SJCRH30 (cell line): ENCODE measurements around the gene NPAS2. TPM values are rescaled to one million over a fixed set of nuclear protein-coding genes. Genes with fewer than 3 reads are reported as not detected.

Experiments
- DNase-seq, 2 experiments: peaks; one replicate each; pipeline ENCODE4 v3.0.0-alpha.2; 2015 to 2020
- H3K27ac ChIP-seq: fragments of 250-450 bp; sonication (Bioruptor Pico); 2 replicates; pipeline ENCODE4 v1.5.1; 2020; ENCODE audit warnings: mild to moderate bottlenecking, moderate library complexity
- H3K27me3 ChIP-seq: fragments of 250-450 bp; sonication (Bioruptor Pico); 2 replicates; pipeline ENCODE4 v1.5.1; 2020; ENCODE audit warnings: mild to moderate bottlenecking, moderate library complexity
- H3K36me3 ChIP-seq: fragments of 250-450 bp; sonication (Bioruptor Pico); 2 replicates; pipeline ENCODE4 v1.5.1; 2020; ENCODE audit warnings: mild to moderate bottlenecking, moderate library complexity
- H3K4me1 ChIP-seq: fragments of 250-450 bp; sonication (Bioruptor Pico); 2 replicates; pipeline ENCODE4 v1.5.1; 2020; ENCODE audit warnings: mild to moderate bottlenecking, moderate library complexity
- H3K4me3 ChIP-seq: fragments of 250-450 bp; sonication (Bioruptor Pico); 2 replicates; pipeline ENCODE4 v1.5.1; 2020; ENCODE audit warnings: mild to moderate bottlenecking, moderate library complexity
- H3K9me3 ChIP-seq: fragments of 250-450 bp; sonication (Bioruptor Pico); replicated peaks from 2 replicates; pipeline ENCODE4 v1.5.1; 2020; ENCODE audit warnings: mild to moderate bottlenecking, moderate library complexity
- total RNA-seq: library from RNA; depleted of rRNA; stranded (reverse); fragments of >200 nt; shearing (Covaris generic); gene quantifications from 2 replicates; pipeline ENCODE4 v1.2.3, GENCODE V29; 2014

NPAS2 gene
- total RNA-seq, 1 experiment from 2014 or later = 0.02 TPM

DNA sequence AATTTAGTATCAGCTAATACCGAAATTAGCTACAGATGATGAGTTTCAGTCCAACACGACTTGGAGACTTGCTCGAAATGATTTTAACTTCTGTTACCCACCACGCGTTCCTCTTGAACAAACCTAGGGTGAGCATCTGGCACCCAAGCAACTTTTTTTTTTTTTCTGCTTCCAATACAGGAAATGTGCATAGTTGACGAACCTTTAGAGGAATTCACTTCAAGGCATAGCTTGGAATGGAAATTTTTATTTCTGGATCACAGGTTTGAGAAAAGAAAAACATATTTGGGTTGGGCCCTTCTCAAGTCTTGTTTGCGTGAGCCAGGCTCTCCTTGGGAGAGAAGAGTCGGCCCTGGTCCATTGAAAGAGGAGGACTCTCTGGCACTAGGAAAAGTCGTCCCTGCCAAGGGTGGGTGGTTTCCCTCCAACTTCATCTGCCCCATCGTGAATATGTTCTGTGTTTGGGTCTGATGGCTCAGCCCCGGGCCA is 144.8 kb downstream of the NPAS2 start:
- H3K36me3 ChIP-seq = no peaks in the 10 kb centered on the region
- H3K27me3 ChIP-seq = no peaks in the 10 kb centered on the region
- DNase-seq = no peak
- H3K4me1 ChIP-seq = no peaks in the 10 kb centered on the region
- H3K27ac ChIP-seq = no peak overlapping the region
- H3K4me3 ChIP-seq = no peak overlapping the region
- no peaks in the 10 kb centered on the region for H3K9me3 ChIP-seq

DNA sequence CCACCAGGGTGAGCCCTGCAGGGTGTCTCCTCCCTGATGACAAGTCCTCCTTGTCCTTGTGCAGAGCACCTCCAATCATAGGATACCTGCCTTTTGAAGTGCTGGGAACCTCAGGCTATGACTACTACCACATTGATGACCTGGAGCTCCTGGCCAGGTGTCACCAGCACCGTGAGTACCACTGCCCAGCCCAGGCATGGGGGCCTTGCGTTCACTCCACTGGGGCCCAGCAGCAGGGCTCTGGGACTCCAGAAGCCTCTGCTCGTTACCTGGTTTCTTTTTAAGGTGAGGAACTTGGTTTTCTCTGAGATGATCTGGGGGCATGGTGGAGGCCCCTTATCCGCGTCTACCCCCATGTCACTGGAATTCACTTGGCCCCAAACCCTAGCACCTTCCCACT is 145.7 kb downstream of the NPAS2 start:
- no peak for DNase-seq
- H3K4me3 ChIP-seq = no peak overlapping the region
- H3K36me3 ChIP-seq = no peaks in the 10 kb centered on the region
- no peaks in the 10 kb centered on the region for H3K27me3 ChIP-seq
- no peaks in the 10 kb centered on the region for H3K9me3 ChIP-seq
- H3K27ac ChIP-seq = no peak overlapping the region
- H3K4me1 ChIP-seq = no peaks in the 10 kb centered on the region

DNA sequence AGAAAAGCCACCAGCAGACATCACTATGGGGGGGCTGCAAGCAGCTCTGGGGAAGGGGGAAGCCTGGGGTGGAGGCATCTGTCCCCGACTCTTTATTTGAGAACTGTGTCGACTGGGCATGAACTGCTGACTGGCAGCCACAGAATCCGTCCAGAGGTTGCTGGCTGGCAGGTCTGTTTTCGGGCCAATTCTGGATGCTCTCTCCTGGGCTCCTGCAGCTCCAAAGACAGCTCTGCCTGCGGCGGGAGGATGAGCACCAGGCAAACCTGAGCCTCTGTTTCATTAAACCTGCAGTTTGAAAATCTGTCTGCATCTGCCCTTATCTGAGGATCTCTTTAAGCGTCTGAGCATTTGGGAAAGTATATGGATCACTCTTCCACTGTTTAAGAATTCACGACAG is 147.8 kb downstream of the NPAS2 start:
- H3K27me3 ChIP-seq = no peaks in the 10 kb centered on the region
- no peaks in the 10 kb centered on the region for H3K36me3 ChIP-seq
- DNase-seq = no peak

DNA sequence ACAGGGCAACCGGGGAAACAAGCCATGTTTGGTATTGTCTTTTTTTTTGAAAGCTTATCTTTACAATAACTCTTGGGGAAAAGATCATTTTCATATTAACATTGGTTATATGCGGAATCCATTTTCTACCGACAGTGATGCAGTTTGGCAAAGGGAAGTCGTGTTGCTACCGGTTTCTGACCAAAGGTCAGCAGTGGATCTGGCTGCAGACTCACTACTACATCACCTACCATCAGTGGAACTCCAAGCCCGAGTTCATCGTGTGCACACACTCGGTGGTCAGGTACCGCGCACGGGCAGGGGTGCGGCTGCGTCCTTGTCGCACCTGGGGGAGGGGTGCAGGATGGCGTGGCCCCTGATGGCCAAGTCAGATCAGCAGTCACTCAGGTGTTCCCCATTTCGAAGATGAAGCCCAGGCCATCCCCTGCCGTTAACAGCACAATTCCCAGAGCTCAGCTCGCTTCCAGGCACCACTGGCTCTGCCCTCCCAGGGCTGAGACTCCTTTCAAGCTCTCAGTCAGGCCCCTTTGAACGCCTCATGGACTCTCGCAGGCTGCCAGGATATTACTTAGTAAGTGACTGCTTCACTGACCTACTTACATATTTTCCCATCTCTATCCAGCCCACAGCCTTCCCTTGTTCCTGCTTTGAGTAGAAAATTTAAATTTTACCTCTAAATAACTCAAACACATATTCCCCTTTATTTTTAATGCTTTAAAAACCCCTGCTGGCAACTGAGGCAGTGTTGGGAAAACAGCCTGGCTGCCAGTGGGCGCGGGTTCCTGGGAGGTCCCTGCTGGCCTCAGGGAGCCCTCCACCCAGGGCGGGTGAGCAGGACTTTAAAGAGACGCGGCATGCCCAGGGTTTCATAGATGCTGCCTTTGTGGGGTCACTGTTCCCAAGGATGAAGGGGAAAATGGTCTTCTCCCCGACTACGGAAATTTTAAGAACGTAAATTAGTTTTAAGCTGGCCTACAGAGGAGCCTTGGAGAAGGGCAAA is 148.5 kb downstream of the NPAS2 start:
- H3K36me3 ChIP-seq = no peaks in the 10 kb centered on the region
- DNase-seq = no peak
- H3K9me3 ChIP-seq = no peaks in the 10 kb centered on the region

More for the DNA sequence above, 147.8 kb downstream of the NPAS2 start:
- Histone ChIP-seq H3K9me3 (no peaks in the 10 kb centered on the region), H3K4me3 (no peak overlapping the region), H3K27ac (no peak overlapping the region), H3K4me1 (peaks cover 3% of the 10 kb centered on the region; the same call in 1 of the 2 replicates)

DNA sequence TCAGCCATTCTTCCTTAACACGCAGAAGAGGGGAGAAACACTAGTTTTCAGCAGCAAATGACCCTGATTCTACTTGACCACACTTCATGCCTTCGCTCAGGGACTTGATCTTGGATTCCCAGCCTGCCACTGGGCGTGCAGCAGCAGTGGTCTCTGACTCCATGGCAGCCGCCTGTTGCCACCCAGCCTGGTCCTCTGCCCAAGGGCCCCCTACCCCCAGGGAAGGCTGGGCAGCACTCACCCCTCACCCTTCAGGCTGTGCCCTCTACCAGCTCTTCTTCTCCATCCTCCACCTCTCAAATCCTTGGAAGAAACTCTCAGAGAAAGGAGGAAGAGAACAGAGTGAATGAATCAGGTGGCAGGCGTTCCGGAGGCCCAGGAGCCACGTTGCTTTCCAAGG is 150.1 kb downstream of the NPAS2 start:
- no peak overlapping the region for H3K4me3 ChIP-seq
- no peak for DNase-seq
- H3K27me3 ChIP-seq = no peaks in the 10 kb centered on the region
- H3K27ac ChIP-seq = no peak overlapping the region
- no peaks in the 10 kb centered on the region for H3K9me3 ChIP-seq
- H3K36me3 ChIP-seq = no peaks in the 10 kb centered on the region
- H3K4me1 ChIP-seq = peaks cover 3% of the 10 kb centered on the region; the same call in 1 of the 2 replicates

More for the DNA sequence above, 148.5 kb downstream of the NPAS2 start:
- no peak overlapping the region for H3K27ac ChIP-seq
- no peak overlapping the region for H3K4me3 ChIP-seq
- H3K4me1 ChIP-seq = peaks cover 3% of the 10 kb centered on the region; the same call in 1 of the 2 replicates
- no peaks in the 10 kb centered on the region for H3K27me3 ChIP-seq

- no peaks in the 10 kb centered on the region for H3K36me3 ChIP-seq
- peaks cover 3% of the 10 kb centered on the region; the same call in 1 of the 2 replicates for H3K4me1 ChIP-seq
- H3K9me3 ChIP-seq = no peaks in the 10 kb centered on the region
- no peak for DNase-seq
- no peak overlapping the region for H3K4me3 ChIP-seq
- H3K27me3 ChIP-seq = no peaks in the 10 kb centered on the region
- H3K27ac ChIP-seq = no peak overlapping the region
Measured at GRCh38 chr2:100971221-100971620, 151.3 kb downstream of the NPAS2 start.

GRCh38 chr2:100972452-100972851 is 152.5 kb downstream of the NPAS2 start:
- Histone ChIP-seq H3K4me3 (no peak overlapping the region), H3K4me1 (peaks cover 3% of the 10 kb centered on the region; the same call in 1 of the 2 replicates), H3K27ac (no peak overlapping the region), H3K36me3 (no peaks in the 10 kb centered on the region), H3K27me3 (no peaks in the 10 kb centered on the region), H3K9me3 (no peaks in the 10 kb centered on the region)
- peak; percentile 57 to 69 for DNase-seq

GRCh38 chr2:100974712-100975520 is 155.0 kb downstream of the NPAS2 start:
- Histone ChIP-seq H3K36me3 (no peaks in the 10 kb centered on the region), H3K27ac (no peak overlapping the region), H3K4me1 (peaks cover 3% of the 10 kb centered on the region; the same call in 1 of the 2 replicates), H3K27me3 (no peaks in the 10 kb centered on the region), H3K9me3 (no peaks in the 10 kb centered on the region), H3K4me3 (no peak overlapping the region)
- DNase-seq = no peak

- H3K27ac ChIP-seq = no peak overlapping the region
- DNase-seq = no peak
- no peaks in the 10 kb centered on the region for H3K27me3 ChIP-seq
- no peaks in the 10 kb centered on the region for H3K9me3 ChIP-seq
- peaks cover 3% of the 10 kb centered on the region; the same call in 1 of the 2 replicates for H3K4me1 ChIP-seq
- H3K4me3 ChIP-seq = no peak overlapping the region
- H3K36me3 ChIP-seq = no peaks in the 10 kb centered on the region
Measured at GRCh38 chr2:100975521-100975785, 155.5 kb downstream of the NPAS2 start.

GRCh38 chr2:100976061-100976460 is 156.1 kb downstream of the NPAS2 start:
- 0 out of 2 replicates have a peak, but pooled peaks cover 2% of the 10 kb centered on the region for H3K27me3 ChIP-seq
- H3K36me3 ChIP-seq = no peaks in the 10 kb centered on the region
- H3K27ac ChIP-seq = no peak overlapping the region
- no peaks in the 10 kb centered on the region for H3K9me3 ChIP-seq
- DNase-seq = no peak
- no peak overlapping the region for H3K4me3 ChIP-seq
- H3K4me1 ChIP-seq = peaks cover 3% of the 10 kb centered on the region; the same call in 1 of the 2 replicates

GRCh38 chr2:100976645-100977391 is 156.9 kb downstream of the NPAS2 start:
- DNase-seq = peak; percentile 31 to 32
- no peak overlapping the region for H3K27ac ChIP-seq
- 0 out of 2 replicates have a peak, but pooled peaks cover 6% of the 10 kb centered on the region for H3K27me3 ChIP-seq
- no peaks in the 10 kb centered on the region for H3K9me3 ChIP-seq
- no peak overlapping the region for H3K4me3 ChIP-seq
- no peaks in the 10 kb centered on the region for H3K36me3 ChIP-seq
- peaks cover 3% of the 10 kb centered on the region; the same call in 1 of the 2 replicates for H3K4me1 ChIP-seq

DNA sequence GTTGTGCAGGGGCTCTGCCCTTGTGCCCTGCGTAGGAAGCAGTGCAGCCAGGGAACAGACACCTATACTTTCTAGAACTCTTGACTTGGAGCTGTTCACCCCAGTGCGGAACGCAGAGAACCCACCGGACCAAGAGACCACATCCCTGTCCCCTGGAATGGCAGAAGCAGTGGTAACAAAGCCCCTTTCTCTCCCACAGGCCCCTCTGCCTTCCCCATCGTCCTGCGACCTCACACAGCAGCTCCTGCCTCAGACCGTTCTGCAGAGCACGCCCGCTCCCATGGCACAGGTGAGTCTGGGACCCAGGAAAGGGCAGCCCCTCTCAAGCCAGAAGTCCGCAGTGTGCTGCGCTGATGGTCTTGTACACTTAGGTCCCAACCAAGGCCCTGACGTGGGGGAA is 157.6 kb downstream of the NPAS2 start:
- Histone ChIP-seq H3K4me3 (no peak overlapping the region), H3K27me3 (0 out of 2 replicates have a peak, but pooled peaks cover 8% of the 10 kb centered on the region), H3K9me3 (no peaks in the 10 kb centered on the region), H3K4me1 (no peaks in the 10 kb centered on the region; the same call in 1 of the 2 replicates), H3K27ac (no peak overlapping the region), H3K36me3 (no peaks in the 10 kb centered on the region)
- DNase-seq = no peak

- Histone ChIP-seq H3K9me3 (no peaks in the 10 kb centered on the region), H3K36me3 (no peaks in the 10 kb centered on the region), H3K27me3 (0 out of 2 replicates have a peak, but pooled peaks cover 8% of the 10 kb centered on the region), H3K27ac (no peak overlapping the region), H3K4me3 (no peak overlapping the region), H3K4me1 (no peaks in the 10 kb centered on the region; the same call in 1 of the 2 replicates)
- DNase-seq = no peak
Measured at GRCh38 chr2:100978582-100979191, 158.7 kb downstream of the NPAS2 start.

DNA sequence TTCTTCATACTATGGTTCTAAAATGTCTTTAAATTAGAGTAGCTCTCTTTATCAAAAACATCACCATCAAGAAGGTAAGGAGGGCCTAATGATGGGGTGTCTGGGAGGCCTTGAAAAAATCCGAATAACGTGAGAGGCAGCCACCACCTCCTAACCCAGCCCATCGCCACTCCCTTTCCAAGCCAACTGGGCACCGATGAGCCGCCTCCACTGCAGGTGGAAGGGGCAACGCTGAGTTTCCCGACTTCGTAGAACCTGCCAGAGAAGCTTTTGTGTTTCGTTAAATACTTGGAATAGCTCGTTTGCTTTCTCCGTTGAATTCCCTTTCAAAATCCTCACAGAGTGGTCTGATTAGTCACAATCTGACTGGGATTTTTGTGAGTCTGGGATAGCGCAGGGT is 160.1 kb downstream of the NPAS2 start:
- Histone ChIP-seq H3K27ac (no peak overlapping the region), H3K4me3 (no peak overlapping the region), H3K9me3 (no peaks in the 10 kb centered on the region), H3K4me1 (no peaks in the 10 kb centered on the region; the same call in 1 of the 2 replicates), H3K27me3 (peaks cover 14% of the 10 kb centered on the region; the same call in 1 of the 2 replicates), H3K36me3 (no peaks in the 10 kb centered on the region)
- no peak for DNase-seq
